ENCODE data around the gene OCSTAMP. TPM values are rescaled to one million over a fixed set of nuclear protein-coding genes. Genes with fewer than 3 reads are reported as not detected.

The OCSTAMP gene
- polyA plus RNA-seq, 1 donor = not detected

DNA sequence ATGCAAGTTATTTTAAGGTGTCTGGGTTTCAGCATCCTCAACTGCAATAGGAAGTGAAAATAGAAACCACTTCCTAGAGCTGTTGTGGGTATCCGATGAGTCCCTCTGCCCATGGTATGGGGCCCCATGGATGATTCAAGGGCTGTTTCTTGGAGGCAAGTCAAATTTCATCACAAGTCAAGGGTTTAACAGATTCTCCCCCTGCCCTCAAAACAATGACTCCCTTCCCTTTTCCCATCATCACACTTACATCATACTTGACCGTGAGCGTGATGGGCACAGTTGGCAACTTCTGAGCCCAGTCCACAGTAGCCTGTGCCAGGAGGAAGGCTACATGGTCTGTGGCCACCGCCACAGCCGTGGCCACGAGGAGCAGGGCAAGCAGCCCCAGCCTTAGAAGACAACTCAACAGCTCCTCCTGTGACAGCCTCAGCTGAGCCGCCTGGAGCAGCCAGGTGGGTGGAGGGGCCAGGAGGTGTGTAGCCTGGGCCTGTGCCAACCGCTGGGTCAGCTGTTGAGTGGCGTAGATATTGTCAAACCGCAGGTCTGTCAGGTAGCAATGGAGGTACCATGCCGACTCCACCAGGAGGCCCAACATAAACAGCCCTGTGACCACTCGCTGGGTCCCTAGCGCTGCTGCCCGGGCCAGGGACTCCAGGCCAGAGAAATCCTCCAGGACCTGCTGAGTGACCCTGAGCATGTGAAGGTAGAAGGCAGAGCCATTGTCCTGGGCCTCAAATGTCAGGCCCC lies 5.2 kb downstream of the OCSTAMP start:
- Histone ChIP-seq H3K36me3 (ENCODE audit: control insufficient read depth, insufficient read depth, low read length) (no peaks in the 10 kb centered on the region), H3K9me3 (ENCODE audit: control insufficient read depth, low read depth, low read length) (no peaks in the 10 kb centered on the region), H3K4me1 (ENCODE audit: control insufficient read depth, insufficient read depth, low read length) (peaks cover 3% of the 10 kb centered on the region), H3K4me3 (ENCODE audit: low read length) (no peak overlapping the region), H3K27me3 (ENCODE audit: control insufficient read depth, insufficient read depth, low read length) (peaks cover 8% of the 10 kb centered on the region), H3K27ac (ENCODE audit: low read length) (no peak overlapping the region)
- WGBS (ENCODE audit: insufficient coverage, low lambda C conversion rate) = 82% methylated on average over 2 of the region's 14 CpGs
- DNase-seq = no peak

DNA sequence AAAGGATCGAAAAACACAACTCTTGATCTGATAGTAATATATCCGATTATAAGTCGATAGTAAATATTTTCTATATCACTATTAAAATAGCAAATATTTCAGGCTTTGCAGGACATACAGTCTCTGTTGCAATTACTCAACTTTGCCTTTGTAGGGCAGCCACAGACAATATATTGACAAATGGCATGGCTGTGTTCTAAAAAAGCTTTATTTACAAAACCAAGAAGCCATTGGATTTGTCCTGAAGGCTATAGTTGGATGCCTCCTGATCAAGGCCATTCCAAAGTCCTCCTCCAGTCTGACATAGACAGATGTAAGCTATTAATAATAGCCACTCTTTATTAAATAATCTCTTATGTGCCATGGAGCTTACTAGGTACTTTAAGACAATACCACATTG lies 5.9 kb downstream of the OCSTAMP start:
- H3K27me3 ChIP-seq (ENCODE audit: control insufficient read depth, insufficient read depth, low read length) = peaks cover 8% of the 10 kb centered on the region
- H3K4me3 ChIP-seq (ENCODE audit: low read length) = no peak overlapping the region
- no peaks in the 10 kb centered on the region for H3K9me3 ChIP-seq (ENCODE audit: control insufficient read depth, low read depth, low read length)
- H3K27ac ChIP-seq (ENCODE audit: low read length) = no peak overlapping the region
- DNase-seq = no peak
- H3K4me1 ChIP-seq (ENCODE audit: control insufficient read depth, insufficient read depth, low read length) = peaks cover 3% of the 10 kb centered on the region
- 92% methylated on average over 2 of the region's 3 CpGs for WGBS (ENCODE audit: insufficient coverage, low lambda C conversion rate)
- no peaks in the 10 kb centered on the region for H3K36me3 ChIP-seq (ENCODE audit: control insufficient read depth, insufficient read depth, low read length)

DNA sequence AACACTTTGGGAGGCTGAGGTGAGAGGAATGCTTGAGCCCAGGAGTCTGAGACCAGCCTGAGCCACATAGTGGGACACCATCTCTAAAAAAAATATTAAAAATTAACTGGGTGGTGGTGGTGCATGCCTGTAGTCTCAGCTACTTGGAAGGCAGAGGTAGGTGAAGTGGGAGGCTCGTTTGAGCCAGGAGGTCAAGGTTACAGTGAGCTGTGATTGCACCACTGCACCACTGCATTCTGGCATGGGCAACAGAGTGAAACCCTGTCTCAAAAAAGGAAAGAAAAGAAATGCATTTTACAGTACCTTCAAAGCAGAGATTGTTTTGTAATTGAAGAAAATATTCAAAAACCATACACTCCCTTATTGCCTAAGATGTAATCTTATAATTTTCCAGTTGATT lies 6.5 kb downstream of the OCSTAMP start:
- Histone ChIP-seq H3K4me3 (ENCODE audit: low read length) (no peak overlapping the region), H3K4me1 (ENCODE audit: control insufficient read depth, insufficient read depth, low read length) (peaks cover 3% of the 10 kb centered on the region), H3K36me3 (ENCODE audit: control insufficient read depth, insufficient read depth, low read length) (no peaks in the 10 kb centered on the region), H3K9me3 (ENCODE audit: control insufficient read depth, low read depth, low read length) (no peaks in the 10 kb centered on the region), H3K27me3 (ENCODE audit: control insufficient read depth, insufficient read depth, low read length) (peaks cover 8% of the 10 kb centered on the region), H3K27ac (ENCODE audit: low read length) (no peak overlapping the region)
- WGBS (ENCODE audit: insufficient coverage, low lambda C conversion rate) = no CpG with 5 or more reads among the region's 1 CpG
- DNase-seq = no peak

DNA sequence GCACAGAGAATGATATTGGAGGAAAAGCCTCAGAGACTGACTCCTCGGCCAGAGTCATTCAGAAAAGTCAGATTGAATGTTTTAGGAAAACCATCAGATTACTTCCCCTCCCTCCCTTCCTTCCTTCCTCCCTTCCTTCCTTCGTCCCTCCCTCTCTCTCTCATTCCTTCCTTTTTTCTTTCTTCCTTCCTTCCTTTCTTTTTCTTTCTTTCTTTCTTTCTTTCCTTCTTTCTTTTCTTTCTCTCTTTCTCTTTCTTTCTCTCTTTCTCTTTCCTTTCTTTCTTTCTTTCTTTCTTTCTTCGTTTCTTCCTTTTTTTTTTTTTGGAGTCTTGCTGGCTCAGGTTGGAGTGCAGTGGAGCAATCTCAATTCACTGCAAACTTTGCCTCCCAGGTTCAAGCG lies 7.4 kb downstream of the OCSTAMP start:
- no peak for DNase-seq
- no peaks in the 10 kb centered on the region for H3K36me3 ChIP-seq (ENCODE audit: control insufficient read depth, insufficient read depth, low read length)
- H3K27ac ChIP-seq (ENCODE audit: low read length) = no peak overlapping the region
- no peaks in the 10 kb centered on the region for H3K9me3 ChIP-seq (ENCODE audit: control insufficient read depth, low read depth, low read length)
- WGBS (ENCODE audit: insufficient coverage, low lambda C conversion rate) = 79% methylated on average over 3 of the region's 4 CpGs
- peaks cover 8% of the 10 kb centered on the region for H3K27me3 ChIP-seq (ENCODE audit: control insufficient read depth, insufficient read depth, low read length)
- peaks cover 3% of the 10 kb centered on the region for H3K4me1 ChIP-seq (ENCODE audit: control insufficient read depth, insufficient read depth, low read length)
- no peak overlapping the region for H3K4me3 ChIP-seq (ENCODE audit: low read length)

GRCh38 chr20:46541229-46541935 lies 9.1 kb downstream of the OCSTAMP start:
- H3K4me1 ChIP-seq (ENCODE audit: control insufficient read depth, insufficient read depth, low read length) = peaks cover 3% of the 10 kb centered on the region
- H3K9me3 ChIP-seq (ENCODE audit: control insufficient read depth, low read depth, low read length) = no peaks in the 10 kb centered on the region
- no peak for DNase-seq
- peaks cover 3% of the 10 kb centered on the region for H3K27me3 ChIP-seq (ENCODE audit: control insufficient read depth, insufficient read depth, low read length)
- H3K36me3 ChIP-seq (ENCODE audit: control insufficient read depth, insufficient read depth, low read length) = no peaks in the 10 kb centered on the region
- 83% methylated on average over 1 of the region's 36 CpGs for WGBS (ENCODE audit: insufficient coverage, low lambda C conversion rate)
- no peak overlapping the region for H3K27ac ChIP-seq (ENCODE audit: low read length)
- H3K4me3 ChIP-seq (ENCODE audit: low read length) = no peak overlapping the region

DNA sequence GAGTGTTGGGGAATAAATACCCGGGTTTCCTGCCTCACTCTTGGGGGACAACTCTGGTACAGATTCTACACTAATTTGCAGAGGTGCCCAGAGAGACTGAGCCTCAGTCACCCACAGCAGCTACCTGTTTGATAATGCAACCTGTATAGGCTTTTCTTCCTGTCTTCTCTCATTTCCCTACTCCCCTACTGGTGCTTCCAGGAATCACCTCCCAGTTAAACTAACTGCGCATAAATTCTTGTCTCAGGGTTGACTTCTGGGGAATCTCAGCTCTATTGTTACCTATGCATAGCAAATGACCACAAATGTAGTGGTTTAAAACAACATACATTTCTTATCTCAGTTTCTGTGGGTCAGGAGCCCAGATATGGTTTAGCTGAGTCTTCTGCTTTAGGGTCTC lies 11.3 kb downstream of the OCSTAMP start:
- WGBS (ENCODE audit: insufficient coverage, low lambda C conversion rate) = no CpG with 5 or more reads among the region's 2 CpGs
- H3K4me1 ChIP-seq (ENCODE audit: control insufficient read depth, insufficient read depth, low read length) = peaks cover 3% of the 10 kb centered on the region
- no peak overlapping the region for H3K27ac ChIP-seq (ENCODE audit: low read length)
- no peak overlapping the region for H3K4me3 ChIP-seq (ENCODE audit: low read length)
- H3K27me3 ChIP-seq (ENCODE audit: control insufficient read depth, insufficient read depth, low read length) = peaks cover 3% of the 10 kb centered on the region
- H3K9me3 ChIP-seq (ENCODE audit: control insufficient read depth, low read depth, low read length) = no peaks in the 10 kb centered on the region
- no peaks in the 10 kb centered on the region for H3K36me3 ChIP-seq (ENCODE audit: control insufficient read depth, insufficient read depth, low read length)
- no peak for DNase-seq

DNA sequence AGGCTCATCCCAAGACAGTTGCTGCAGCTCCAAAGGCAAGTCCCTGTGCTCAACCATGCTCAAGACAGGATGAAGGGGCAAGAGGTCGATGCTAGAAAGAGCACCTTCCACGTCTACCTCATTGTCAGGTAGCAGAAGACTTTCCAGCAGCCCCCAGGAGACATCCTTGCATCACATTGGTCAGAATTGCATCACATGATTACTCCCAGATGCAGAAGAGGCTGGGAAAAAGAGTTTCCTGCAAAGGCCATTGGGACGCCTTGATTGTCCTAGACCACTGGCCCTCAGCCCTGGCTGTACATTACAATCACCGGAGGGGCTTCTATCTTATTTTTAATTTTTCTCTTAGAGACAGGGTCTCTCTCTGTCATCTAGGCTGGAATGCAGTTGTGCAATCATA lies 19.8 kb downstream of the OCSTAMP start:
- DNase-seq = no peak

DNA sequence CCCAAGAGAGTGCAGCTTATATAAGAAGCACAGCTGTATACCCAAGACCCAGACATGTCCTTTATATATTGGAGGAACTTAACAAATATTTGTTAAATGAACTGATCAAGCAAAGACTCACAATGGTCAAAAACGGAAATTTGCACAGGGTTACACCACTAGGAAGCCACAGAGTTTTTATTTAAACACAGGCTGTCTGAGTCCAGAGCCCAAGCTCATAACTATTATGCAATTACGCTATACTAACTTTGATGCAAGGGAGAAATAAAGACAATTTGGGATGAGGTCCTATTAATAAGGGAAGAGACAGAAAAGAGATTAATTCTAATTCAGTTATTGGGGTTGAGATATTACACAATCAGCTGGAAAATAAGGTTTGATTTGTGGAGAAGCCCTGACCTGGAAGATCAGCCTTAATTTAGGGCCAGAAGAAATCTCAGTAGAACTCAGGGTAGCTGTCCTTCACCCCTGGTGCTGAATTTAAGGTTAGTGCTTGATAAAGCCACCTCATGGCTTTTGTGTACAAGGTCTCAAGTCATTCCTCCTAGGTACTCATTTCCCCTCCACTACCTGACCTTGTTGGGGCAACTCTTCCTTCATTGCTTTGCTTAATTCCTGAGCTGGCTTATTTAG lies 26.6 kb downstream of the OCSTAMP start:
- Histone ChIP-seq H3K27me3 (ENCODE audit: control insufficient read depth, insufficient read depth, low read length) (no peaks in the 10 kb centered on the region), H3K27ac (ENCODE audit: low read length) (peak overlapping the region; percentile 34), H3K4me1 (ENCODE audit: control insufficient read depth, insufficient read depth, low read length) (peaks cover 11% of the 10 kb centered on the region), H3K9me3 (ENCODE audit: control insufficient read depth, low read depth, low read length) (no peaks in the 10 kb centered on the region), H3K36me3 (ENCODE audit: control insufficient read depth, insufficient read depth, low read length) (no peaks in the 10 kb centered on the region), H3K4me3 (ENCODE audit: low read length) (no peak overlapping the region)
- DNase-seq = no peak
- no CpG with 5 or more reads among the region's 2 CpGs for WGBS (ENCODE audit: insufficient coverage, low lambda C conversion rate)

More for the DNA sequence above, 19.8 kb downstream of the OCSTAMP start:
- H3K27ac ChIP-seq (ENCODE audit: low read length) = no peak overlapping the region
- H3K9me3 ChIP-seq (ENCODE audit: control insufficient read depth, low read depth, low read length) = no peaks in the 10 kb centered on the region
- no peaks in the 10 kb centered on the region for H3K27me3 ChIP-seq (ENCODE audit: control insufficient read depth, insufficient read depth, low read length)
- H3K36me3 ChIP-seq (ENCODE audit: control insufficient read depth, insufficient read depth, low read length) = no peaks in the 10 kb centered on the region
- WGBS (ENCODE audit: insufficient coverage, low lambda C conversion rate) = no CpG with 5 or more reads among the region's 4 CpGs
- no peaks in the 10 kb centered on the region for H3K4me1 ChIP-seq (ENCODE audit: control insufficient read depth, insufficient read depth, low read length)
- H3K4me3 ChIP-seq (ENCODE audit: low read length) = no peak overlapping the region

GRCh38 chr20:46523108-46523507 lies 27.3 kb downstream of the OCSTAMP start:
- Histone ChIP-seq H3K36me3 (ENCODE audit: control insufficient read depth, insufficient read depth, low read length) (no peaks in the 10 kb centered on the region), H3K4me1 (ENCODE audit: control insufficient read depth, insufficient read depth, low read length) (peaks cover 11% of the 10 kb centered on the region), H3K9me3 (ENCODE audit: control insufficient read depth, low read depth, low read length) (no peaks in the 10 kb centered on the region), H3K27ac (ENCODE audit: low read length) (peak overlapping the region; percentile 34), H3K27me3 (ENCODE audit: control insufficient read depth, insufficient read depth, low read length) (no peaks in the 10 kb centered on the region), H3K4me3 (ENCODE audit: low read length) (no peak overlapping the region)
- 65% methylated on average over 2 of the region's 5 CpGs for whole genome bisulfite sequencing (ENCODE audit: insufficient coverage, low lambda C conversion rate)
- DNase-seq = peak; percentile 85 to 94

DNA sequence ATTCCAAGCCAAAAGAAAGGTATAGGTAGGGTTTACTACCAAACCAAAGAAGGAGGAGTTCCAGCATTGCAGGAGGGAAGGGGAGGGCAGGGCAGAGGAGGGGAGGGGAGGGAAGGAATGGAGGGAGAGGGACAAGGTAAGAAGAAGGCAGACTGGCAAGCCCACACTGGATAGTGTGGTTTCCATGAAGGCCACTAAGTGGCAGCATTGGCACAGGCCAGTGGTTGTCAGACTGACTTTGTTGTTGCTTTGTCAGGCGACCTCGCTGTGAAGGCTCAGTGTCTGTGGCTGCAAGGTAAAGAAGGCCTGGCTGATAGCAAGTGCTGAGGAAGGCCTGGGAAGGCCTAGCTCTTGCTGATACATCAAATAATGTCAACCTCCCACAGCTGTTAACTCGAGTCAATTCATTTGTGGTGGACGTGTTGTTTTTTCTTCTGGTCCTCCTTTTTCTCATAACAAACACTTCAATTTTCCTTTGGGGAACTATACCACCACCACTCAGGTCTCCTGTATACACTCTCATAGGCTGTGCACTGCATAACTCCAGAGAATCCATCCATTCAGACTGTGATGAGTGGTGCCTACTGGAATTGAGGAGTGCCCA lies 29.4 kb downstream of the OCSTAMP start:
- 58% methylated on average over 2 of the region's 4 CpGs for WGBS (ENCODE audit: insufficient coverage, low lambda C conversion rate)
- Histone ChIP-seq H3K4me3 (ENCODE audit: low read length) (no peak overlapping the region), H3K36me3 (ENCODE audit: control insufficient read depth, insufficient read depth, low read length) (no peaks in the 10 kb centered on the region), H3K27me3 (ENCODE audit: control insufficient read depth, insufficient read depth, low read length) (no peaks in the 10 kb centered on the region), H3K27ac (ENCODE audit: low read length) (no peak overlapping the region), H3K4me1 (ENCODE audit: control insufficient read depth, insufficient read depth, low read length) (peaks cover 11% of the 10 kb centered on the region), H3K9me3 (ENCODE audit: control insufficient read depth, low read depth, low read length) (no peaks in the 10 kb centered on the region)
- peak; percentile 61 to 69 for DNase-seq

Data from large intestine (tissue), 3 donors.